Activated CD4-positive, alpha-beta T cell treated with anti-CD3 and anti-CD28 coated beads, Interleukin-2, amount 10 ng/mL, durations not matched to agents 7 days and 5 days (primary cell): Measurements from ENCODE around the gene PSG6. TPM values are rescaled to one million over a fixed set of nuclear protein-coding genes. Genes with fewer than 3 reads are reported as not detected.
"Not testable (repeated sequence)": the region's sequence is repeated elsewhere in the genome, so short reads cannot be mapped to it uniquely, and the experiment has no call there.

Experiments
- CTCF ChIA-PET: fragments of 350-600 bp; sonication (Branson Sonifier 250); formaldehyde crosslinking; loops from one replicate; lab custom pipeline; 2021; ENCODE audit warnings: antibody characterized with exemption; lab: Charles Lee
- POLR2A ChIA-PET: fragments of 350-600 bp; sonication (Branson Sonifier 250); formaldehyde crosslinking; loops from one replicate; lab custom pipeline; 2021; ENCODE audit warnings: antibody characterized with exemption; lab: Charles Lee
- DNase-seq: peaks from one replicate; pipeline ENCODE4 v3.0.0-alpha.2; 2020
- H3K27ac Mint-ChIP-seq: one replicate; pipeline ENCODE4 v1.8.0; 2021; ENCODE audit warnings: mild to moderate bottlenecking, moderate library complexity, mixed read lengths
- H3K27me3 Mint-ChIP-seq: one replicate; pipeline ENCODE4 v1.8.0; 2021; ENCODE audit warnings: mixed read lengths
- H3K36me3 Mint-ChIP-seq: one replicate; pipeline ENCODE4 v1.8.0; 2021; ENCODE audit warnings: low read depth, mixed read lengths
- H3K4me1 Mint-ChIP-seq: one replicate; pipeline ENCODE4 v1.8.0; 2021; ENCODE audit warnings: mixed read lengths
- H3K4me3 Mint-ChIP-seq: one replicate; pipeline ENCODE4 v1.8.0; 2021; ENCODE audit warnings: mild to moderate bottlenecking, moderate library complexity, mixed read lengths
- H3K9me3 Mint-ChIP-seq: one replicate; pipeline ENCODE4 v1.8.0; 2021; ENCODE audit warnings: mixed read lengths
- total RNA-seq, 2 experiments: library from RNA; stranded (reverse); gene quantifications; one replicate each; pipeline ENCODE4 v1.2.3, GENCODE V29; 2021

The PSG6 gene
- total RNA-seq, 2 experiments from 2014 or later = not detected

GRCh38 chr19:42857544-42857867 is 60.2 kb downstream of the PSG6 start:
- H3K27me3 Mint-ChIP-seq = peaks cover 2% of the 10 kb centered on the region
- no peak for DNase-seq
- H3K36me3 Mint-ChIP-seq = no peaks in the 10 kb centered on the region
- no peak overlapping the region for H3K4me3 Mint-ChIP-seq
- peaks cover 2% of the 10 kb centered on the region for H3K9me3 Mint-ChIP-seq
- H3K27ac Mint-ChIP-seq = no peak overlapping the region
- ChIA-PET POLR2A (no interaction called here), CTCF (interaction anchor here (0.8 kb wide), 1 partner anchor 164 kb away, joined by 3 read pairs; no protein-coding TSS in a partner anchor)
- no peaks in the 10 kb centered on the region for H3K4me1 Mint-ChIP-seq

- H3K9me3 Mint-ChIP-seq, DNase-seq, H3K4me1 Mint-ChIP-seq, H3K27ac Mint-ChIP-seq, H3K36me3 Mint-ChIP-seq, H3K4me3 Mint-ChIP-seq, H3K27me3 Mint-ChIP-seq, POLR2A ChIA-PET: not testable (repeated sequence)
- CTCF ChIA-PET = interaction anchor here (0.8 kb wide), 1 partner anchor 165 kb away, joined by 3 read pairs; no protein-coding TSS in a partner anchor
Measured at GRCh38 chr19:42856866-42857543, 60.7 kb downstream of the PSG6 start.

GRCh38 chr19:42854745-42855144 is 62.9 kb downstream of the PSG6 start:
- H3K27me3 Mint-ChIP-seq, H3K4me1 Mint-ChIP-seq, H3K36me3 Mint-ChIP-seq, POLR2A ChIA-PET, CTCF ChIA-PET, DNase-seq, H3K27ac Mint-ChIP-seq, H3K4me3 Mint-ChIP-seq, H3K9me3 Mint-ChIP-seq: not testable (repeated sequence)

- H3K27me3 Mint-ChIP-seq, DNase-seq, H3K9me3 Mint-ChIP-seq, POLR2A ChIA-PET, H3K36me3 Mint-ChIP-seq, CTCF ChIA-PET, H3K4me3 Mint-ChIP-seq, H3K27ac Mint-ChIP-seq, H3K4me1 Mint-ChIP-seq: not testable (repeated sequence)
Measured at GRCh38 chr19:42853231-42853630, 64.5 kb downstream of the PSG6 start.

GRCh38 chr19:42852821-42853220 is 64.9 kb downstream of the PSG6 start:
- CTCF ChIA-PET, H3K4me1 Mint-ChIP-seq, H3K27me3 Mint-ChIP-seq, DNase-seq, POLR2A ChIA-PET, H3K9me3 Mint-ChIP-seq, H3K4me3 Mint-ChIP-seq, H3K36me3 Mint-ChIP-seq, H3K27ac Mint-ChIP-seq: not testable (repeated sequence)

Other genes with a start within 250 kb of the PSG6 start
- gene PSG3, start 177.4 kb downstream of the PSG6 start, total RNA-seq = not detected
- not detected for gene PSG8, start 152.2 kb downstream of the PSG6 start, total RNA-seq
- gene PSG1, start 38.2 kb downstream of the PSG6 start, total RNA-seq = not detected
- gene PSG7, start 19.3 kb upstream of the PSG6 start, total RNA-seq = not detected
- gene PSG11, start 108.6 kb upstream of the PSG6 start, total RNA-seq = not detected
- not detected for gene PSG2, start 164.8 kb upstream of the PSG6 start, total RNA-seq